Activated CD4-positive, alpha-beta T cell treated with anti-CD3 and anti-CD28 coated beads for 4 hours (primary cell): Measurements from ENCODE around the gene MATR3.
"Not testable (repeated sequence)": the region's sequence is repeated elsewhere in the genome, so short reads cannot be mapped to it uniquely, and the experiment has no call there.

ENCODE experiments used
- DNase-seq, 2 donors: peaks; one replicate each; pipeline ENCODE4 v3.0.0-alpha.2; 2020

Gene MATR3

GRCh38 chr5:139355900-139356299 lies 62.4 kb downstream of the MATR3 start:
- not testable (repeated sequence) for DNase-seq

GRCh38 chr5:139358064-139358463 lies 64.5 kb downstream of the MATR3 start:
- DNase-seq: no peak

DNA sequence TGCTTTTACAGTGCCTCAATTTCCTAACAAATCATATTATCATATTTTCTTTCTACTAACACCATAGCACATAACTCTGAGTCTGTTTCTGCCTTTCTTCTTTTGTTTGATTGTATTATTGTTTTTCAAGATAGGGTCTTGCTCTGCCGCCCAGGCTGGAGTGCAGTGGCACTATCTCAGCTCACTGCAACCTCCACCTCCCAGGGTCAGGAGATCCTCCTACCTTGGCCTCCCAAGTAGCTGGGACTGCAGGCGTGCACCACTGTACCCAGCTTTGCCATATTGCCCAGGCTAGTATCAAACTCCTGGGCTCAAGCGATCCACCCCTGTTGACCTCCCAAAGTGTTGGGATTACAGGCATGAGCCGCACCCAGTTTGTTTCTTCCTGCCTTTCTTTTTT lies 66.8 kb downstream of the MATR3 start:
- no peak for DNase-seq

GRCh38 chr5:139361835-139362429 lies 68.4 kb downstream of the MATR3 start:
- DNase-seq: no peak

DNA sequence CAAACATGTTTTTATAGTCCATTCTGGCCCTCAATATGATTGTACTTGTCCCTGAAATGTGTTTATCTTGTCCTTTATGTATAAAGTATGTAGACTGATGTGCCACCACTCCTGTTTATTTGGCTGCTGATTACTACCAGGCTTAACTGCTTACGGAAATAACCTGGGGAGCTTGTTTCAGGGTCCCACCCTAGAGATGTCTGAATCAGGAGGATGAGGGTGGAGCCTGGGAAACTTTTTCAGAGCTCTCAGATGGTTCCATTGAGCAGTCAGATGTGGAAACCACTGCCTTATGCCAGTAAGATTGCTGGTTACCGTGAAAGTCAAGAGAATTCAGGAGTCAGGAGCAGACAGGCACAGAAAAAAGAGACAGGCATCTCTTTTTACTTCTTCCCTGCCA lies 70.4 kb downstream of the MATR3 start:
- DNase-seq: no peak

- no peak for DNase-seq
Measured at GRCh38 chr5:139364466-139364865, 70.9 kb downstream of the MATR3 start.

- DNase-seq: no peak
Measured at GRCh38 chr5:139368613-139369012, 75.1 kb downstream of the MATR3 start.

DNA sequence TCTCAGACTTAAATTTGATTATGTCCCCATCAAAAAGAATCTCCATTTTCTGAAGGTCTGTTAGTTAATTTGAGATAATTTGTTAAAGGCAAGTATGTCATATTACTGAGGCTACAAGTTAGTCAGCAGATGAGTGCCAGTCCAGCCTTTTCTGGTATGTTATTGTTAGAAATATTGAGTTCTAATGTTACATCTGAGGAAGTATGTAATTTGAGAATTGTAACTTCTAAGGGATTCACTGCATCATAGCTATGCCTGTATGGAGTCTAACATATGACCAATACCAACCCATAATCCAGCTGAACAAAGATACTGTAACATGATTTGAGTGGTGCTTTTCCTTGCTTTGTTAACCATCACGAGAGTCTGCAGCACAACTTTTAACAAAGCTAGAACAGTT lies 75.6 kb downstream of the MATR3 start:
- no peak for DNase-seq

DNA sequence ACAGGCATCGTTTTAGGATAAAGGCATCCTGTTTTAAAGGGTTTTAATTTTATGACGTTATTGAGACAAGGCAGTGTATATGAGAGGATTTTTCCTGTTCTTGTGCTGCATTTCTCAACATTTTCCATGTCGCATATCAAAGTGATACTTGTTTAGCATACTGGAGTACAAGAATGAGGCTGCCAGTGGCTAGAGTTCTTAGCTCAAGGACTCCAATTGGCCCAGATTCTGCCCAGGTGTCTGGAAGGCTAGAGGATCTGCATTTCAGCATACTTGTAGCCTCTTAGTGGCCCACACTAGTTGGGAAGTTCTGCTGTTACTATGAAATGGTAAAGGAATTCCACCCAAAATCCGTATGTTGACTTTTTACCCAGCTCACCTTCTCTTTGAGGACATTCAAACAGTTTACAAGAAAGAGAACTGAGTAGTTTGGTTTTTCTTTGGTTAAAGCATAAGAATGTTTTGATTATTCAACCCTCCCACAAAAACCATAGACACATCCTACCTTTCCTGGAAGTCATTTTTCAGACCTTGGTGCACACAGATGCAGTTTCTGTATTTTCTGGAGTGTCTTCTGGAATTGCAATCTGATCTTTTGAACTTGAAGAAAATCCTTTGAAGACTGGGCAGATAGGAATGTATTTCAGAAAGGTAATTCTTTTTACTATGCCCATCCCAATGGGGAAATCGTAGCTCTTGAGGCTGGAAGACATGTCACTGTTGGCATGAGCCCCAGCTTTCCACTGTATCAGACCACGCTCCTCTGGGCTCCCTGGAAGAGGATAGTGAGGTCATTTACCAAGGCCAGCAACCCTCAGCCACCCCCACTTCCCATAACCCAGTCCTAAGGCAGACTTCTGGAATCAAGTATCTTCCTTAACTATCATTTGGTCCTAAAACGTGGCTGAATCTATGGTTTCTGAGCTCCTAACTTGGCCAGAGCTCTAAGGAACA lies 78.2 kb downstream of the MATR3 start:
- DNase-seq: no peak

GRCh38 chr5:139374909-139375308 lies 81.4 kb downstream of the MATR3 start:
- DNase-seq: no peak

- DNase-seq: no peak
Measured at GRCh38 chr5:139376364-139376763, 82.8 kb downstream of the MATR3 start.

DNA sequence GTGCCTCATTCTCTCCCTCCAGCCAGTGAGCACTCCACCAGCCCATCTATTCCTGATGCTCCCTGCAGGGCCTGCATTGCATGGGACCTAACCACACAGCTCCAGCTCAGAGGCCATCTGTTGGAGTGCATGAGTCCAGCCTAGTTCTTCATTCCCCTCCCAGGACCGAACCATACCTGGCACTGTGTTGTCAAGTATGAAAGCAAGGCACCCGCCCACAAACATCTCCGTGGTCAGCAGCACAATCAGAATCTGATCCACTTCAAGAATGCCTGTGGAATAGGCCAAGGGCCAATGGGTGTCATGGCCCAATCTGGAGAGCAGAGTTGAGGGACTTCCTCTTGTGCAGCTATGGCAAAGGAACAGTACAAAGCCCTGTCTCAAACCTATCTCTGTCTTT lies 83.7 kb downstream of the MATR3 start:
- DNase-seq: no peak

GRCh38 chr5:139378101-139378825 lies 84.7 kb downstream of the MATR3 start:
- DNase-seq: no peak

DNA sequence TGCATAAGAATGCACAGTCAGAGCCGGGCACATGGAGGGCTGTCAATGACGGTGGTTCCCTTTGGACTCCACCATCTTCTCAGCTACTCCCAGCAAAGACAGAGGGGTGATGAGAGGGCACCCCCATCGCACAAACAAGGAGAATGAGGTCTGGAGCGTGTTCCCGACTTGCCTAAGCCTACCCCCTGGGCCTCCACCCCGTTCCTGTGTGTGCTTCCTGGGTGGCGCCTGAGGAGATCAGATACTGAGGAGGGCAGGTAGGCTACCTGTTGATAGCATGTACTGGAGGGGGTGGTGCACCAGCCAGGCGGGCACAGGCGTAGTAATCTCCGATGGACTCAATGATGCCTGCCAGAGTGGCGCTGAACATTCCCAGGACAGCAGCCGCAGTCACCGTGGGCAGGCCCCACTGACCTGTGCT lies 85.4 kb downstream of the MATR3 start:
- DNase-seq: no peak

DNA sequence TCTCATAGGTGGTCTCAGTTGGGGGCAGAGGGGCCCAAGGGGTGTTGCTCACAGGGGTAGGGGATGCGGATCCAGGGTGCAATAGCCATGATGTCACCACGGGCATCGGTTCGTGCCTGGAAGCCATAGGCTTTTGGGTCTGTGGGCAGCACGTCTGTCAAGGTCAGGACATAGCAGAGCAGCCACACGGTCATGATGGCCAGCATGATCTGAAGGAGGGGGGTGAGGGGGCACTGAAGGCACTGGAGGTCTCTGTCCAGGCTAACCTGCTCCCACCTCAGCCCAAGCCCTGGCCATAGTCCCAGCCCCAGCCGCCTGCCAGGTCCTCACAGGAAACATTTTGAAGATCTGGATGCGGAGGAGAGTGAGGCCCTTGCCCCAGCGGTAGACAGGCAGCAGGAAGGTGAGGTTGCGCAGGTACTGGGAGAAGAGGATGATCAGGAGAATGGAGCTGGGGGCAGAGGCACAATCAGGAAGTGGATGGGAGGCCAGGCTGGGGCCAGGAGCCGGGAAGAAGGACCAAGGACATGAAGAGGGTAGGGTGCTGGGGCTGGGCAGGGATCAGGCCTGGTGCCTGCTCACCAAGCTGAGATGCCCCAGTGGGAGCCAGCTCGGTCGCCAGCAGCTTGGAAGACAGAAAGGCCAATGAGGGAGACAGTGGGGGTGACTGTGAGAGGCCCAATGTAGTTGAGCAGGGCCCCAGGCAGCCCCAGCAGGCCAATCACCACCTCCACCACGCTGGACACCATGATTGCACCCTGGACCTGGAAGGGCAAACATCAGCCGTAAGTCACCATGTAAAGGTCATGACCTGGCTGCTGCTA lies 86.3 kb downstream of the MATR3 start:
- DNase-seq: no peak
